NCI-H1092 (cell line): ENCODE results near the gene ELL2.

Experiments
- DNase-seq: peaks from one replicate; lab custom pipeline; 2025; lab: John Stamatoyannopoulos, UW

ELL2 gene

DNA sequence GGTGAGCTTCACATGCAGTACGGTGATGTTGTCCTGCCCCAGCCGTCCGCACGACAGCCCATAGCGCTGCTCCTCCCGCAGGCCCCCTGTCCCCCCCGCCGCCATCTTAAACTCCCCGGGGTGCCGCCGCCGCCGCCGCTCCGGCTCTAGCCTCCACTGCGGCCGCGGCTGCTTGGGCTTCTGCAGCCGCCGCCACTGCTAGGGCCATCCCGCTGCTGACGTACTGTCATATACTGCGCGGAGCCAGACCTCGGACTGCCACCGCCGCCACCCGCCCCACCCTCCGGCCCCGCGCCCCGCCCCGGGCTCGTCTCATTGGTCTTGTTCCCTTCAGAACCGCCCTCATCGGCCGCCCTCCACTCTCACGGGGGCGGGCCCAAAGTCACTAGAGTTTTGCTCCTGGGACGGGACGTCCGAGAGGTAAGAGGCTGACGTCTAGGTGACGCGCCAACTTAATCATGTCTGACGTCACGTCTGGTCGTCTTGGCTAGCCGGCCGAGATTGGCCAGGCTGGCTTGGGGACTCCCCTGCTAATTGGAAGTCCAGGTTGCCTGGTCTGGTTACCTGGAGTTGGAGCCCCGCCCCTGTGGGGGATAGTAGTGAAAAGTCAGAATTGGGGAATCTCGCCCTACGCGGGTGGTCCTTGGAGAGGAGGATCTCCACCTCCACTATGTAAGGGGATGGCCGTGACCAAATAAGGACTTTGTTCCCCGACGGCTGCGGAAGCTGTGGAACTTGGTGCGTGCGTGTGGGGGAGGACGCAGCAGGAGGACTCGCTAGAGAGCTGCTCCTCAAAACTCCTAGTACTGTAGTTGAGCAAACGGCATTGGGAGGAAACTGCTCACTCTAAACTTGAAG, at the start of gene ELL2:
ELL2 (minus strand) TSS at position 235 of the 858 bp plus-strand sequence; CDS start at position 105, 130 bp downstream.
- DNase-seq = peak; percentile 24

DNA sequence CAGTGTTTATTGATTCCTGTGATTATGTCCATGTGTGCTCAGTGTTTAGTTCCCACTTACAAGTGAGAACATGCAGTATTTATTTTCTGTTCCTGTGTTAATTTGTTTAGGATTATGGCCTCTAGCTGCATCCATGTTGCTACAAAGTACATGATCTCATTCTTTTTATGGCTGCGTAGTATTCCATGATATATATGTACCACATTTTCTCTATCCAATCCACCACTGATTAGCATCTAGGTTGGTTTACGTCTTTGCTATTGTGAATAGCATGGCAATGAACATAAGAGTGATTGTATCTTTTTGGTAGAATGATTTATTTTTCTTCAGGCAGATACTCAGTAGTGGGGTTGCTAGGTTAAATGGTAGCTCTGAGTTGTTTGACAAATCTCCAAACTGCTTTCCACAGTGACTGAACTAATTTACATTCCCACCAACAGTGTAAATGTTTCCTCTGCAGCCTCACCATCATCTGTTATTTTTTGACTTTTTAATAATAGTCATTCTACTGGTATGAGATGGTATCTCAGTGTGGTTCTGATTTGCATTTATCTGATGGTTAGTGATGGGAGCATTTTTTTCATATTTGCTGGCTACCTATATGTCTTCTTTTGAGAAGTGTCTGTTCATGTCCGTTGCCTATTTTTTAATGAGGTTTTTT, 47.5 kb upstream of the ELL2 start:
- no peak for DNase-seq

DNA sequence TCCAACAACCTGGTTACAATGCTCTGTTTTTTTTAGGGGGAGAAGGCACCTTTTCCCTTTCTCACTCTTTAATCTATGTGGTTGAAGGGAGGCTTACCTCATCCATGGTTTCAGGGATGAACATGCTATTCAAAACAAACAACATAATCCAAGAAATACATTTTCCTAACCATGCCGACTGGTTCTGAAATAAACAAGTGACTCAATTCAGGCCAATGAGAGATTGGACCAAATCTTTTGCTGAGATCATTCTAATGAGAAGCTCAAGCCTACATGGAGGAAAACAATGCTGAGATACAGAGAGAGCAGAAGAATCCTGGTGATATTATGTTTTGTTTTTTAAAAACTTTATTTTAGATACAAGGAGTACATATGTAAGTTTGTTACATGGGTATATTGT, 46.8 kb upstream of the ELL2 start:
- DNase-seq = no peak

DNA sequence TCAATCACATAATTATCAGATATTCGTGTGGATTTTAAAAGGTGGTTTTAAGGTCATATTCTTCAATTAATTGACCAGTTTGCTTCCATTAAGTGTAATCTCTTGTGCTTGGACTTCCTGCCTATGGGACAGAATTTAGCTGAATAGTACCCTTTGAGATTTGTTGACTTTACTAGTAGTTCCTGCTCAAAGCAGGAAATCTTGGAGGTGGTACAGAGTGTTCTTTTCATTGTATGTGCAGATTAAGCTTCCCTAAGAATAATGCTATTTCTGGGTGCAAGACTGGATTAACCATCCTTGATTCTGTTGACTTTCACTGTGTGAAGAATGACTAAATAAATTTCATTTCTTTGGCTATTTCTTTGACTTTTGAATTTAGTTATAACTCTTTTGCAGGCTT, 45.4 kb upstream of the ELL2 start:
- no peak for DNase-seq

DNA sequence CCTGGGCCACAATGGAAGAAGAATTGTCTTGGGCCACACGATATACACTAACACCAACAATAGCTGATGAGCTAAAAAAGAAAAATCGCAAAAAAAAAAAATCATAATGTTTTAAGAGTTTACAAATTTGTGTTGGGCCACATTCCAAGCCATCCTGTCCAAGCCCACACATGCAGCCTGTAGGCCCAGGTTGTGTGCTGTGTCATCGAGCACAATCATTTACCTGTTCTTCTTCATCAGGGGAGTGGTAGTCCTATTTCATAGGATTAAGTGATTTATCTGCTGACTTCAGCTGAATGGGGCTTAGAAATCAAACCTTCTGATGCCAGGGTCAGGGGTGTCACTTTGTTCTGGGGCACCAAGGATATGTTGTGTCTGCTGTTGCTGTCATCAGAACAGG, 44.6 kb upstream of the ELL2 start:
- no peak for DNase-seq

DNA sequence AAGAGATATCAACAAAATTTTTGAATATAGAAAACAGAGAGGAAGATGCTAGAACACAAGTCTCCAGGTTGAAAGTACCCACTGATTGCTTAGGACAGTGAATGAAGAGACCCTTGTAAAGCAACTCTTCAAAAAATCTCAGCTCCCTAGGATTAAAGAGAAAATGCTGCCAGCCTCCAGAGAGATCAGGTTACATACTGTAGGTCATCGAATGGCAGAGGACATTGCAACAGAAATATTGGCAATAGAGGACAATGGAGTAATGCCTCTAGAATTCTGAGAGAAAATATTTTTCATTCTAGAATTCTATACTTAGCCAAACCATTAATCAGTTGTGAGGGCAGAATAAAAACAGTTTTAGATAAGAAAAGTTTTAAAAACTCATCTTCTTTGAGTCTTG, 43.1 kb upstream of the ELL2 start:
- no peak for DNase-seq

DNA sequence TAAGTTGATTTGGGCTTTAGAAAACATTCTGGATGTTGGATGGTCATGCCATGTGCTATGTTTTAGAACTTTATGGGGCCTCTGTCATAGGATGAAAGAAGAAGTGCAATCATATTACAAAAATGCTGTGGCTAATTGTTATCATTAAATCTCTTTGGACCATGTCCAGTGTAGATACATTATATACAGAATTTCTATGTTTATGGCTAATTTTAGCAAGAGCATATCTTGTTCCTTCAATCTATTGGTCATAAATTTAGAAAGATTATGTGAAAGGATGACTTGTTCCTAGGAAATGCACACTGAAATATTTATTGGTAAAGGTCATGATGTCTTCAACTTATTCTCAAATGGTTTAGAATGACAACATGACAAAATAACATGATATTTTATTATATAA, 42.4 kb upstream of the ELL2 start:
- DNase-seq = no peak

DNA sequence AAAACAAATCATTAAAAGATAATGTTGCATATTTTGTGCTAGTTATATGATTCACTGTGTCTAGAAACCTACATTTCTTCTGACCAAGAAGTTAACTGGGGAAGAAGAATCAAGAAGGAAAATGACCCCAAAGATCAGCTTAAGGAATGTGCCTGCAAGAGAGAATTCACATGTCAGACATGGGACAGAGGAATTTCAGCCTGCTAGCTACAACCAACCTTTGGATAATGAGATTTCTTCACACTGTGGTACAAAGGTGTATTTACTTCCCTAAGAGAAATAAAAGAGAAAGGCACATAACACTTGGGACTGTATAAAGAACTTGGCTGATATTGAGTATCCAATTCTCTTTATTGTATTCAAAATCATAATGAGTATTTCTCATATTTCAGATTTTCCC, 39.6 kb upstream of the ELL2 start:
- DNase-seq = no peak

DNA sequence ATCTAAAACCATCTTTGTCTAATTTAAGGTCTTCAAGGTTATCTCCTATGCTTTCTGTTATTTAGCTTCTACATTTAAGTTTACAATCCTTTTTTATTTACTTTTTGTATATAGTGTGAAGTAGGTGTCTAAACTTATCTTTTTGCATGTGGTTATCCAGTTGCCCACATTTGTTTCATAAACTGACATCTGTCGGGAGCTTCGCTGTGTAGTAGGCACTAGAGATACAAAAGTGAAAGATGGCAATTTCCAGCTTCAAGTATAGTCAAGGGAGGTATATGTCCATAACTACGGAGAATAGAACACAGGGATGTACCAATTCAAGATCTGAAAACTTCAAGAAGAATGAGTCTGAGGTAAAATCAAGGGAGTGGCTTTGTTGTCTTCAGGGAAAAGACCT, 38.7 kb upstream of the ELL2 start:
- no peak for DNase-seq

DNA sequence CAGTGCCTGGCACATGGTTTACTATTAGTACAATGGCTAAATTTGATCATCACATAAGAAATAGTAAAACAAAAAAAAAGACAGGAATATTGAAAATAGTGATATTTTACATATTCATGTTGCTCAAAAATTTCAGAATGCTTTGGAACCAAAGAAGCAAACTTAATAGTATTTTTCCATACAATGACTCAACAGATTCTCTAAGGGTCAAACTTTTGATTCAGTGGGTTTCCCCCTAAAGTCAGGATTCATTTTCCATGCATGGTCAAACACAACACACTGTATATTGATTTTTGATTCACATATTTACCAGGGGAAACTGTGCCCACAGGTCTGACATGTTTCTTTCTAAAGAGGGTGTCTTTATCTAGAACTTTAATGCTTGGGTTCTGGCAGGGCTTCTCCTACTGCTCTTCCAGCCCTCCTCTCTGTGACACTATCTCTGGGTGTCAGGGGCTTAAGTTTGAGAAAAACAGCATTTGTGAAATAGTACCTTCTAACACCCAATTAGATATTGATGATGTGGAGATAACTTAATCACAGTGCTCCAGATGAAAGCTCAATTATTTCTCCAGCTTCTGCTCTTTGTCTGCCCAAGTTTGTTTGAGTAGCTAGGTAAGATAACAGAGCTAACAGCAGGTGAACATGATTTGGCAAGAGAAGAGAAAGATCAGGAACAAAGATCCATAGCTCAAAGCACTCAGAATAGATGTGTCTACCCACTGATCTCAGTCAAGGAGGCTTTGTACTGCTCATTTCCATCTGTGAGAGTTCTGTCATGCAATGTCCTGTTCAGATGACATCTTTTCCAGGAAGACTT, 35.5 kb upstream of the ELL2 start:
- DNase-seq = no peak

DNA sequence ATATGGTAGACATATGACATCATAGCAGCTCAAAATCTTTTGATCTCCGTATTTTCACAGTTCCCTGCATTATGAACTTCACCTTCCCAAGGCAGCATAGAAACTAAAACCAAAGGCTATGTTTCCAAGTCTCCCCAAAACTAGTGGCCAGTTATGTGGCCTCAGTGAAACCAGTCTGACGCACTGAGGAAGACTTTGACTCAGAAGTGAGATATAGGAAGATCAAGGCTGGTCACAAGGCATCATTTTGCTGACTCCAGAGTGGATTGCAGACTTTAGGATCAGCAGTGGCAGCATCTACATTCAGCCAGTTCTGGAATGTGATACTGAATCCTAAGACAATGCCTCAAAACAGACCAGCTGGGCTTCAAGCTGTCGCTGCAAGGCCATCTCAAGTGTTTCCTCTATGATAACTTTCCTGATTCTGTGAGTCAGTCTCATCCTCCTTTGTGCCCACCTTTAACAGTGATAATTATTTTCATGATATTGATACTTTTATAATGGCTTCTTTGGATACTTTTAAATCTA, 34.4 kb upstream of the ELL2 start:
- no peak for DNase-seq

DNA sequence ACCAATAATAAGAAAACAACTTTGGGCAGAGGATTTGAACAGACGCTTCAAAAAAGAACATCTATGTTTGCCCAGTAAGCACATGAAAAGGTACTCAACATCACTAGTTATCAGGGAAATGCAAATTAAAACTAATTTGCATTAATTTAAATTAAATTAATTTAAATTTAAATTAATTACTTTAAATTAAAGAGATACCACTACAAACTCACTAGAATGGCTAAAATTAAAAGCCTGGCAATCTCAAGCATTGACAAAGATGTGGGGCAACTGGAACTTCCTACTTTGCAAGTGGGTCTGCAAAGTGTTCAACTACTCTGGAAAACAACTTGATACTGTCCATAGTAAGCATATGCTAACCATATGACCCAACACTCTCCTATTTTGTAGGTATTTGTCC, 32.1 kb upstream of the ELL2 start:
- no peak for DNase-seq

DNA sequence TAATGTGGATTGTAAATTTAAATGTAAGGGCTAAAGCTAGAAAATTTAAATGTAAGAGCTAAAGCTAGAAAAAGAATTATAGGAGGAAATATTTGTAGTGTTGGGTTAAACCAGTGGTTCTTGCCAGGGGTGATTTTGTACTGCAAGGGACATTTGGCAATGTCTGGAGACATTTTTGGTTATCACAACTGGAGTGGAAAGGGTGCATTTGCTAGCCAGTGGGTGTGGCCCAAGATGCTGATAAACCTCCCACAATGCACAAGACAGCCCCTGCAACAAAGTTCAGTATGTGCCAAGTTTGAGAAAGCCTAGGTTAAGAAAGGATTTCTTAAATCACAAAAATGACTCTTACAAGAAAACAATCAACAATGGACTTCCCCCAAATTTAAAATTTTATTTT, 31.6 kb upstream of the ELL2 start:
- DNase-seq = no peak

DNA sequence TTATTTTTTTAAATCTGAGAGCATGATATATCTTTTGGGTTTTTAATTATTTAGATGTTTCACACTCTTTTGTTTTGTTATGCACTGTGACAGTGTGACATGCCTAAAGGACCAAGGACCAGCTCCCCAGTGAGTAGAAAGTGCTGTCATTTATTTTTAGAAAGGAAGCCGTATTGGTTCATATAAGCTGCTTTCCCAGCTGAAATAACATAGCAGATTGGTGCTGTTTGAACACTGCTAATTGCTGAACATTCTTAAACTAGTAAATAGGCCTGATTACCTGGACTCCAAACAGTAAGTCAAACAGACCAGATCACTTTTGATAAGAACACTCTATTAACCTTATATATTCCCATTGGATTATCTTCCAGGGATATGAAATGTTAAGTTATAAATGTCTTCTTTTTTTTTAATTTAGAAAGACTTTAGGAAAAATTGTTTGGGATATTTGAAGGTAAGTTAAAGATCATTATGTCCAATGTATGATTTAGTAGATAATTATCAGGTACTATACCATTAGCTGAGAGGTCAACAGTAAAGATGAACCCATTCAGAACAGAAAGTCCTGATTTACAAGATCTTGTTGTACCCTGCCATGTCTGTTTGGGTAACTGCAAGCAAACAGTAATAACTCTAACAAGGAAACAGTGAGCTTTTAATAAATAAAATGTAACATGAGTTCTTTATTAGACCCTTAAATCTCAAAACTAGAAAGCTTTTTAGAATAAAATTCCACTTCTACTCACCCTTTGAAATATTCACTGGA, 27.8 kb upstream of the ELL2 start:
- no peak for DNase-seq

DNA sequence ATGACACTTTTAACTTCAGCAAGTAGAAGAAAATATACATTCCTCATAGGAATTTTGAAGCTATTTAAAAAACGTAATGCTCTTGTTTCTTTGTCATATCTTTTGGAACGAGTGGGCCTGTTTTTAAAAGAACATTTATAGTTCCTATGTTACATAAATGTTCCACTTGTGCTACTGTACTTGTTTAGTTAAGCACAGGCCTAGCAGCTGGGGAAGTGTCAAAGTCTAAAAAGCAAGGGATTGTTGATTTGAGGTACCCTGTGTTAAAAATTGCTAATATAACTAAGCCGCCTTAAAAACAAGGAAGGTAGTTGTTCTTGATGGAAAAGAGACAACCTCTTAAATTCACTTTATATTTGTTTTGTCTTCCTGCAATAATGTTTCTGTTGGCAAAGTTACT, 27.2 kb upstream of the ELL2 start:
- no peak for DNase-seq

DNA sequence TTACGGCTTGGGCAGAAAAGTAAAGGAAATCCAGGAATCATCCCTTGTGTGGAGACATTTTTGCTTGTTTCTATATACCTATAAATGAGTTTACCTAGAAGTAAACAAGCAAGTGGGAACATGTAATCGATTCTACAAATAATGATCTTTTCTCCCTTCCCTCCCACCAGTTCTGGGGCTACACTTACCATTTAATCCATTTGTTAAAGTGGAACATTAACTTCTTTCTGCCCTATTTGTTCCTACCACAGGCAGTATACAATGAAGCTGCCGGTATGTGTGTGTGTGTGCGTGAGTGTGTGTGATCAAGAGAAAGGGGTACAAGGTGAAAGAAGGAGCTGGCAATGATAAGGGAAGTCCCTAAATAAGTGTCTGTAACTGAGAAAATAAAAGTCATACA, 26.4 kb upstream of the ELL2 start:
- no peak for DNase-seq

DNA sequence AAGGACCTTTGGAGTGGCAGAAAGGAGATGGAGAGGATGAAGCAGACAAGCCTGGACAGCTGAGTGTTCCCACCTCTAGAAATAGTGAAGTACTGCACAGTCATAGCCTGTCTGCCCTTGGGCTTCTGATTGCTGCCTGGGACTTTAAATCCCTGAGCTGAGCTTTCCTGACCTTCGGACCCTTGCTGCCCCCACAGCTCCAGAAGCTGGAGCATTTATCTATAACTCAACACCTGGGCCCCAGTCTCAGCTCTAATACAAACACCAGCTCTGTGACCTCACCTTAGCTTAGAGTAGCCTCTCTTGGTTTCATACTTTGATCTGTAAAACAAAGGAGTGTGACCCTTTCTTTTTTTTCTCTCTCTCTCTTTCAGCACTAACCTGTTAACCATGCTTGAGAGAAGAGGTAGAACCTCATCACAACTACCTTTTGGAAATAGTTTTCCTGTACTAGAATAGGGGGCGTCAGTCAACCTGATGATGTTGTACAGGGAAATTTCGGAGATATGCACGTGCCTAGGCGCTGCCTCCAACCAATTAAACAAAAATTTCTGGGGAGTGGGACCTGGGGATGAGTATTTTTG, 25.4 kb upstream of the ELL2 start:
- no peak for DNase-seq

DNA sequence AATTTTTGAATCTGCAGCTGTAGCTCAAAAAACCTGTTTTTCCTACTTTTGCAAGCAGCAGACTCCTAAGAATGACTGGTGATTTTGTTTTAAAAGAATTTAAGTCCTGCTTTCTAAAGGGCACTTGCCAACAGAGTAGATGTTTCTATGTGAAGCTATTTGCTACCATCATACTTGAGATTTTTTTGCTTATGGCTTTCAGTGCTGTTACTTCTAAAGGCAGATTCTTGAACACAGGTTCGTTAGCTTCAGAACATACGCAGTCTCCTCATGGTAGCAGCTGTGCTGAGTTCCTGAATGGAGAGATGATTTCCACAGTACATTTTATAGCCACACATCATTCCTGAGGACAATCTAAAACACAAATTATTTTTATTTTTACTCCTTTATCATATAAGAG, 24.4 kb upstream of the ELL2 start:
- DNase-seq = no peak

DNA sequence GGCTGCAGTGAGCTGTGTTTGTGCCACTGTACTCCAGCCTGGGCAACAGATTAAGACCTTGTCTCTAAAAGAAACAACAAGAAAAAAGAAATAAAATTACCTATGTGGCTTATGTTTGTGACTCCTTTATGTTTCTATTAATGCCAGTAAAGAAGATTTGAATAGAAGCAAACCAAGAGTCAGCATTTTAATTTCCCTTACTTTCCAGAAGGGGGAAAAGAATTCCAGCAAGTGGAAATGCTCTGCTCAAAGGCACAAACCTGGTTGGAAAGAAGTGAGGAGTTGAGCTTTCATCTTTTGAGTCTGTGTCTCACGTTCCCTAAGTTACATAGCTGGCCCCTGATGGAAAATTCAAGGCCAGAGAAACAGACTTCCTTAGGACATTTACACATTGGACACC, 23.6 kb upstream of the ELL2 start:
- DNase-seq = no peak

DNA sequence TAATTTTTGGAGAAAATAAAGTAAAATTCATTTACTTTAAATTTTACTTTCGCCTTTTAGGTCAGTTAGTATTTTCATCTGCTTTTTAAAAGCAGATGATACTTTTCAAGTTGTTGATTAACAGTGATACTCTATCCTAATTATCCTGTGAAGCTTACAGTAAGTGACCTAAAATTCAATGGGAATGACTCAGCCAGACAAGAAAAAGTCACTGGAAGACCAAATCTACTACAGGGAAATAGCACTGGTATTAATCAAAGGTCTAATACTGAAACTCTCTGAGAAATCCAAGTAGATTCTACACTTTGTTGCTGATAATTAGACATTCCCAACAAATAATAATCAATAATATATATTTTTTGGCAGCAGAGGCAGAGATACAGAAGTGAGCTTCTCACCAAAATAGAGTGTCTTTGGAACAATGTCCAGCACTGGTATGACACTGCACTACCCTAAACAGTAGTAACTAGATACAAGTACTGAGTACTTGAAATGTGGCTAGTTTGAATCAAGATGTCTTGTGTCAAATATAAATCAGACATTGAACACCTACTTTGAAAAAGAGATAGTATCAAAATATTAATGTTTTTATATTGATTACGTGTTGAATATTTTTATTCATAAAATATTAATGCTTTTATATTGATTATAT, 22.8 kb upstream of the ELL2 start:
- DNase-seq = no peak

DNA sequence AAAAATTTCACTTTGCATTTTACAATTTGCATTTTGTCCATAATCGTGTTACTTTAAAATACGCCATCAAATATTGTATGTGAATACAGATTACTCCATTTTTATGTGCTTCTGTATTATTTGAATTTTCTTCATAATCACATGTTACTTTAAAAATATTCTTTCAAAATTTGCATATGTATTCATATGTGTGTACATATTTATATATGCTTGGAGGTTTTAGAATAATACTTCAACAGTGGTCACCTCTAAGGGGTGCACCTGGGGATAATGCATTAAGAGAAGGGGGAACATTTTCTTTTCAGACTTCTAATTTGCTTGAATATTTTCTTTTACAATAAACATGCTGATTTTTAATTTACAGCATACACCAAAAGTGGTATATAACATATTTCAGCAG, 21.9 kb upstream of the ELL2 start:
- no peak for DNase-seq
